Coronary artery (tissue), 2 donors: ENCODE data around the gene HLA-DRB1.

Source experiments
- DNase-seq: peaks from one replicate; pipeline ENCODE4 v3.0.0-alpha.2; 2017; ENCODE audit warnings: low spot score
- H3K27ac ChIP-seq, 2 donors: fragments of 200-600 bp; sonication (generic); one replicate each; pipeline ENCODE4 v1.5.1; 2016 to 2019
- H3K4me3 ChIP-seq: fragments of 200-600 bp; sonication (generic); 2 replicates; pipeline ENCODE4 v1.5.1; 2016; ENCODE audit warnings: mild to moderate bottlenecking, moderate library complexity
- CTCF ChIP-seq: fragments of 200-600 bp; sonication (generic); IDR thresholded peaks from one replicate; pipeline ENCODE4 v1.5.1; 2019; ENCODE audit warnings: antibody characterized with exemption

Gene HLA-DRB1

DNA sequence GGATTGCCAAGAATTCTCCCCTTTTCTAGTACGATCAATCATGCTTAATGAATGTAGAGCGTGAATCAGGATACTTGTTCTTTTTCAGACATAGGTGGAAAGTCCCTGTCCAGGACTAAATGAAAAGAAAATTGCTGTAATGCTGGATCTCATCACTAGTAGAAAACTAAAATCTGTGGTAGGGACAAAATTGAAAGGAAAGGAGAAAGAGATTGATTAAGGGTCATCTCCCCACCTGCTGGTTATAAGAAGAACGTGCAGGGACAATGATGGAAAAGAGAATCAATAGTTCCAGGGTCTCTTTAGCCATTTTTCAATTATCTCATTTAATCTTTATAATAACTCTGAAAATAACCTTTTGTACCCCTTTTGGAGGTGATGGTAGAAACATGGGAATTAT lies 18.7 kb upstream of the HLA-DRB1 start:
- Histone ChIP-seq H3K4me3 (no peak overlapping the region), H3K27ac (no peak overlapping the region)
- TF ChIP-seq CTCF: no peak
- no peak for DNase-seq

GRCh38 chr6:32607988-32608298 lies 18.3 kb upstream of the HLA-DRB1 start:
- TF ChIP-seq CTCF: no peak

DNA sequence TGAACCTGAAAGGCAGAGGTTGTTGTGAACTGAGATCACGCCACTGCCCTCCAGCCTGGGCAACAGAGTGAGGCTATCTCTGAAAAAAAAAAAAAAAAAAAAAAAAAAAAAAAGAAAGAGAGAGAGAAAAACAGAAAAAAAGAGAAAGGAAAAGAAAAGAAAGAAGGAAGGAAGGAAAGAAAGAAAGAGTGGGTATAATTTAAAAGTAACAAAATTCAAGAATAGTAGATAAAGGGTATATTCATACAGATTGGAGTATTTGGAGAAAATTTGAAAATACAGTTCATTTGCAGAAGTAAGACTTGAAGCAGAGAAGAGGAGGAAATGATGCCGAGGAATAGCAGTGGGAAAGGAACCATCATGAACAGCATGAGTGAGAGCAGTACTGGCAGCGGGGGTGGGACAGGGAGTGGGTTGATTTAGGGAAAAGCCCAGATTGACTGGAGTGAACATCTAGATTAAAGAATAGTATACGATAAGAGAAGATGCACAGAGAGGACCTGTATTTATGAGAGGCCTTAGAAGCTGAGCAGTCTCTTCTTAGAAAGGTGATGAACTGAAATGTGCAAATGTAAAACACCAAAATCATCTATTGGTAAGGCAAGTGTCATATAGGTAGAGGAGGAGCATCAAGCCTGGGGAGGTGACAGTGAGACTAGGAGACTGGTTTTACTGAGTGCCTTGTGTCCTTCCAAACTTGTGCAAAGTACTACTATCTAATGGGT lies 17.8 kb upstream of the HLA-DRB1 start:
- no peak for TF ChIP-seq CTCF
- no peak for DNase-seq
- Histone ChIP-seq H3K27ac (no peak overlapping the region), H3K4me3 (no peak overlapping the region)

More at GRCh38 chr6:32607988-32608298, 18.3 kb upstream of the HLA-DRB1 start:
- H3K4me3 ChIP-seq: no peak overlapping the region
- no peak for DNase-seq
- no peak overlapping the region for H3K27ac ChIP-seq

GRCh38 chr6:32604434-32604877 lies 14.8 kb upstream of the HLA-DRB1 start:
- Histone ChIP-seq H3K27ac (no peak overlapping the region), H3K4me3 (no peak overlapping the region)
- no peak for DNase-seq
- no peak for TF ChIP-seq CTCF

DNA sequence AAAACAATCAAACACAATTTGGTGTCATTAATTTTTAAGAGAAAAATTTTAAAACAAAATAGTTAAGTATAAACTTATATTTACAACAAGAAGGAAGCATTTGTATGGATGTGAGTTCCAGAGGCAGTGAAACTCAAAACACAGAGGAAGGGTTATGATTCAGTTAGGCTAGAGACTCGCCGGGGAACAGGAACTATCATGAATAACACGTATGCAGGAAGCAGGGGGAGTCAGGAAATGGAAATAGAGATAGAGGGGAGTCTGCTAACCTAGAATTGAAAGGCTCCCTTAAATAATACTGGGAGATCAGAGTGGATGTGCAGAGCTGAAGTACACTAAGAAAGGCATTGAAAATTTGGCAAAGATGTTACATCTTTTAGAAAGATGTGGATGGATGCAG lies 14.2 kb upstream of the HLA-DRB1 start:
- no peak for DNase-seq
- no peak for TF ChIP-seq CTCF
- Histone ChIP-seq H3K4me3 (no peak overlapping the region), H3K27ac (no peak overlapping the region)

- TF ChIP-seq CTCF: no peak
- Histone ChIP-seq H3K4me3 (no peak overlapping the region), H3K27ac (no peak overlapping the region)
- no peak for DNase-seq
Measured at GRCh38 chr6:32603222-32603621, 13.6 kb upstream of the HLA-DRB1 start.

GRCh38 chr6:32602383-32602782 lies 12.7 kb upstream of the HLA-DRB1 start:
- no peak for TF ChIP-seq CTCF
- no peak overlapping the region for H3K27ac ChIP-seq
- DNase-seq: no peak

More at GRCh38 chr6:32602383-32602782, 12.7 kb upstream of the HLA-DRB1 start:
- no peak overlapping the region for H3K4me3 ChIP-seq
